Common myeloid progenitor, CD34-positive (primary cell): ENCODE measurements around the gene ZP1.

Experiments used
- CTCF ChIA-PET: fragments of 350-600 bp; sonication (Branson Sonifier 250); formaldehyde crosslinking; loops from one replicate; lab custom pipeline; 2021; ENCODE audit warnings: antibody characterized with exemption; lab: Charles Lee
- POLR2A ChIA-PET: fragments of 350-600 bp; sonication (Branson Sonifier 250); formaldehyde crosslinking; loops from one replicate; lab custom pipeline; 2021; ENCODE audit warnings: antibody characterized with exemption; lab: Charles Lee
- DNase-seq, 3 donors: peaks; one replicate each; pipeline versions ENCODE4 v3.0.0 to v3.0.0-alpha.2; 2013
- H3K27ac ChIP-seq, 2 experiments: 1 replicate in 1 of 2; 2 replicates in 1 of 2; pipeline ENCODE4 v1.7.0; 2013; ENCODE audit warnings: inconsistent platforms in 2 of 2, low read length in 2 of 2, mild to moderate bottlenecking in 2 of 2, low read depth in 1 of 2, moderate library complexity in 1 of 2; ENCODE audit not compliant: severe bottlenecking in 2 of 2, insufficient read depth in 1 of 2, poor library complexity in 1 of 2
- H3K27me3 ChIP-seq, 5 experiments: replicated peaks in 2 of 5; 1 replicate in 3 of 5; 2 replicates in 2 of 5; pipeline versions ENCODE4 v1.6.1 to v1.7.0; 2013; ENCODE audit warnings: low read length in 4 of 5, mild to moderate bottlenecking in 2 of 5, moderate library complexity in 2 of 5, inconsistent platforms in 1 of 5; ENCODE audit not compliant: insufficient read depth in 5 of 5, control insufficient read depth in 4 of 5
- H3K36me3 ChIP-seq, 4 experiments: 1 replicate in 2 of 4; 2 replicates in 2 of 4; pipeline versions ENCODE4 v1.6.1 to v1.7.0; 2013; ENCODE audit warnings: low read length in 3 of 4, control low read depth in 1 of 4, mild to moderate bottlenecking in 1 of 4; ENCODE audit not compliant: control insufficient read depth in 4 of 4, insufficient read depth in 4 of 4
- H3K4me1 ChIP-seq, 4 experiments: 1 replicate in 3 of 4; 2 replicates in 1 of 4; pipeline versions ENCODE4 v1.6.1 to v1.7.1; 2013; ENCODE audit warnings: low read length in 3 of 4, mild to moderate bottlenecking in 3 of 4, control low read depth in 1 of 4, inconsistent platforms in 1 of 4, moderate library complexity in 1 of 4; ENCODE audit not compliant: control insufficient read depth in 4 of 4, insufficient read depth in 4 of 4; ENCODE audit errors: control extremely low read depth in 1 of 4
- H3K4me3 ChIP-seq, 7 experiments: 1 replicate in 4 of 7; 2 replicates in 3 of 7; pipeline versions ENCODE4 v1.5.1 to v1.7.0; 2013; ENCODE audit warnings: mild to moderate bottlenecking in 7 of 7, low read length in 6 of 7, moderate library complexity in 6 of 7, inconsistent platforms in 2 of 7, low read depth in 2 of 7, control low read depth in 1 of 7; ENCODE audit not compliant: insufficient read depth in 4 of 7, control insufficient read depth in 1 of 7; ENCODE audit errors: extremely low read depth in 1 of 7
- H3K9me3 ChIP-seq, 5 experiments: 1 replicate in 4 of 5; 2 replicates in 1 of 5; pipeline versions ENCODE4 v1.6.1 to v1.7.1; 2013; ENCODE audit warnings: low read length in 4 of 5, mild to moderate bottlenecking in 2 of 5, inconsistent platforms in 1 of 5, low read depth in 1 of 5, moderate library complexity in 1 of 5; ENCODE audit not compliant: control insufficient read depth in 4 of 5, insufficient read depth in 2 of 5; ENCODE audit errors: control extremely low read depth in 1 of 5
- WGBS: methylation state at CpG from one replicate; pipeline ENCODE4 v1.1.5; 2013; ENCODE audit not compliant: insufficient coverage; 5-methylcytosine and 5-hydroxymethylcytosine counted together

Gene ZP1

GRCh38 chr11:60891103-60891741 lies 23.9 kb downstream of the ZP1 start:
- peak overlapping the region; percentile 46 to 77 for H3K27ac ChIP-seq
- H3K36me3 ChIP-seq = peaks cover 6 to 58% (median 27%) of the 10 kb centered on the region in 4 experiments
- H3K4me1 ChIP-seq = peaks cover 0 to 34% (median 18%) of the 10 kb centered on the region in 4 experiments
- WGBS = 17% methylated on average over 3 of the region's 7 CpGs
- peak overlapping the region in 1 of 7 experiments; percentile 17 for H3K4me3 ChIP-seq
- H3K9me3 ChIP-seq = no peaks in the 10 kb centered on the region
- peak; percentile 64 to 80 (median 75) for DNase-seq
- ChIA-PET POLR2A (interaction anchor here (0.7 to 1.2 kb wide), 3 partner anchors 8 to 69 kb away, joined by 3 read pairs; partner anchors contain the start of gene PRPF19), CTCF (interaction anchor here (0.9 to 14.2 kb wide), 7 partner anchors 7 to 117 kb away, joined by 3 to 422 read pairs (median 62); partner anchors contain the start of gene PRPF19)
- no peaks in the 10 kb centered on the region for H3K27me3 ChIP-seq

GRCh38 chr11:60895687-60896086 lies 28.3 kb downstream of the ZP1 start:
- Histone ChIP-seq H3K36me3 (peaks cover 15 to 87% (median 60%) of the 10 kb centered on the region in 4 experiments), H3K9me3 (no peaks in the 10 kb centered on the region), H3K27ac (no peak overlapping the region), H3K27me3 (no peaks in the 10 kb centered on the region), H3K4me1 (peaks cover 0 to 26% (median 13%) of the 10 kb centered on the region in 4 experiments), H3K4me3 (no peak overlapping the region)
- DNase-seq = no peak
- WGBS = no CpG with 5 or more reads among the region's 5 CpGs
- POLR2A ChIA-PET = no interaction called here
- CTCF ChIA-PET = interaction anchor here (0.6 to 9.5 kb wide), 9 partner anchors 7 to 73 kb away, joined by 3 to 102 read pairs (median 4); partner anchors contain the start of gene PRPF19

GRCh38 chr11:60897496-60897895 lies 30.2 kb downstream of the ZP1 start:
- Histone ChIP-seq H3K9me3 (no peaks in the 10 kb centered on the region), H3K4me3 (no peak overlapping the region), H3K27me3 (no peaks in the 10 kb centered on the region), H3K4me1 (peaks cover 0 to 9% (median 1%) of the 10 kb centered on the region in 4 experiments), H3K27ac (no peak overlapping the region), H3K36me3 (peaks cover 19 to 91% (median 76%) of the 10 kb centered on the region in 4 experiments)
- CTCF ChIA-PET = interaction anchor here (0.8 to 10.5 kb wide), 6 partner anchors 8 to 127 kb away, joined by 4 to 138 read pairs (median 8); partner anchors contain the start of gene PRPF19
- DNase-seq = no peak
- 100% methylated on average over 2 of the region's 4 CpGs for WGBS
- POLR2A ChIA-PET = no interaction called here

GRCh38 chr11:60899046-60899936 lies 31.9 kb downstream of the ZP1 start:
- ChIA-PET CTCF (interaction anchor here (0.7 to 10.5 kb wide), 21 partner anchors 8 to 124 kb away, joined by 3 to 138 read pairs (median 5); partner anchors contain the start of genes PTGDR2 and TMEM109), POLR2A (interaction anchor here (0.6 to 0.7 kb wide), 2 partner anchors 8 to 44 kb away, joined by 3 read pairs; partner anchors contain the start of gene PTGDR2)
- H3K4me1 ChIP-seq = peaks cover 0 to 8% (median 4%) of the 10 kb centered on the region in 4 experiments
- no peaks in the 10 kb centered on the region for H3K27me3 ChIP-seq
- peak; percentile 80 to 94 (median 94) for DNase-seq
- H3K36me3 ChIP-seq = peaks cover 21 to 92% (median 80%) of the 10 kb centered on the region in 4 experiments
- peak overlapping the region; percentile 25 to 62 for H3K27ac ChIP-seq
- H3K4me3 ChIP-seq = no peak overlapping the region
- WGBS = 77% methylated on average over 7 of the region's 12 CpGs
- no peaks in the 10 kb centered on the region for H3K9me3 ChIP-seq

- H3K36me3 ChIP-seq = peaks cover 18 to 87% (median 73%) of the 10 kb centered on the region in 4 experiments
- ChIA-PET POLR2A (no interaction called here), CTCF (interaction anchor here (1.2 to 10.5 kb wide), 14 partner anchors 8 to 124 kb away, joined by 3 to 138 read pairs (median 6); partner anchors contain the start of gene TMEM109)
- no peak overlapping the region for H3K4me3 ChIP-seq
- H3K9me3 ChIP-seq = no peaks in the 10 kb centered on the region
- 73% methylated on average over 2 of the region's 4 CpGs for WGBS
- no peak overlapping the region for H3K27ac ChIP-seq
- no peaks in the 10 kb centered on the region for H3K27me3 ChIP-seq
- peaks cover 4 to 15% (median 11%) of the 10 kb centered on the region in 4 experiments for H3K4me1 ChIP-seq
- DNase-seq = no peak
Observed at GRCh38 chr11:60899977-60900376, 32.6 kb downstream of the ZP1 start.

GRCh38 chr11:60900673-60901404 lies 33.5 kb downstream of the ZP1 start:
- DNase-seq = no peak
- WGBS = over 99% methylated on average over 12 of the region's 13 CpGs
- Histone ChIP-seq H3K4me1 (peaks cover 13 to 24% (median 19%) of the 10 kb centered on the region in 4 experiments), H3K36me3 (peaks cover 16 to 82% (median 65%) of the 10 kb centered on the region in 4 experiments), H3K27ac (no peak overlapping the region), H3K27me3 (no peaks in the 10 kb centered on the region), H3K4me3 (no peak overlapping the region), H3K9me3 (no peaks in the 10 kb centered on the region)
- ChIA-PET POLR2A (no interaction called here), CTCF (interaction anchor here (1.0 to 10.5 kb wide), 11 partner anchors 10 to 122 kb away, joined by 3 to 138 read pairs (median 5); partner anchors contain the start of genes PTGDR2 and TMEM109)
